Mesendoderm (in vitro differentiated cells): ENCODE data around the gene ZSWIM4.
"Not testable (repeated sequence)": the region's sequence is repeated elsewhere in the genome, so short reads cannot be mapped to it uniquely, and the experiment has no call there.

Source experiments
- DNase-seq: peaks from one replicate; pipeline ENCODE4 v3.0.0; 2013
- H2AK5ac ChIP-seq: 2 replicates; pipeline ENCODE4 v1.6.1; 2013; ENCODE audit warnings: low read length, inconsistent platforms
- H2BK120ac ChIP-seq: 2 replicates; pipeline ENCODE4 v1.6.1; 2013; ENCODE audit warnings: low read depth, mild to moderate bottlenecking, low read length, moderate library complexity, mixed read lengths
- H2BK15ac ChIP-seq: replicated peaks from 2 replicates; pipeline ENCODE4 v1.6.1; 2013; ENCODE audit warnings: low read depth, mild to moderate bottlenecking, moderate library complexity
- H2BK5ac ChIP-seq: 2 replicates; pipeline ENCODE4 v1.6.1; 2013; ENCODE audit warnings: low read length, inconsistent platforms
- H3K18ac ChIP-seq: 2 replicates; pipeline ENCODE4 v1.6.1; 2013; ENCODE audit warnings: mild to moderate bottlenecking, low read length, mixed read lengths
- H3K23ac ChIP-seq: one replicate; pipeline ENCODE4 v1.6.1; 2013; ENCODE audit warnings: low read length
- H3K27ac ChIP-seq: 2 replicates; pipeline ENCODE4 v1.5.1; 2013; ENCODE audit warnings: low read depth, mild to moderate bottlenecking, inconsistent platforms, low read length, moderate library complexity
- H3K27me3 ChIP-seq: 2 replicates; pipeline ENCODE4 v1.6.1; 2013; ENCODE audit warnings: low read length, control low read depth, mild to moderate bottlenecking, inconsistent platforms; ENCODE audit not compliant: insufficient read depth, poor library complexity
- H3K36me3 ChIP-seq: 2 replicates; pipeline ENCODE4 v1.6.1; 2013; ENCODE audit warnings: low read length, inconsistent platforms; ENCODE audit not compliant: control insufficient read depth, insufficient read depth
- H3K4ac ChIP-seq: one replicate; pipeline ENCODE4 v1.6.1; 2013; ENCODE audit warnings: low read depth, mild to moderate bottlenecking, low read length, moderate library complexity
- H3K4me1 ChIP-seq: 2 replicates; pipeline ENCODE4 v1.6.1; 2013; ENCODE audit warnings: low read depth, low read length, inconsistent platforms; ENCODE audit not compliant: control insufficient read depth
- H3K4me2 ChIP-seq: 2 replicates; pipeline ENCODE4 v1.6.1; 2013; ENCODE audit warnings: low read length
- H3K4me3 ChIP-seq: 2 replicates; pipeline ENCODE4 v1.5.1; 2013; ENCODE audit warnings: mild to moderate bottlenecking, low read length
- H3K56ac ChIP-seq: one replicate; pipeline ENCODE4 v1.6.1; 2013; ENCODE audit warnings: low read length
- H3K79me1 ChIP-seq: 2 replicates; pipeline ENCODE4 v1.6.1; 2013; ENCODE audit warnings: low read length, inconsistent platforms
- H3K79me2 ChIP-seq: 2 replicates; pipeline ENCODE4 v1.6.1; 2013; ENCODE audit warnings: mild to moderate bottlenecking, low read length; ENCODE audit not compliant: control insufficient read depth, insufficient read depth
- H3K9ac ChIP-seq: 2 replicates; pipeline ENCODE4 v1.6.1; 2013; ENCODE audit warnings: low read length, inconsistent platforms
- H4K5ac ChIP-seq: one replicate; pipeline ENCODE4 v1.6.1; 2013; ENCODE audit warnings: low read length
- H4K8ac ChIP-seq: one replicate; pipeline ENCODE4 v1.6.1; 2013; ENCODE audit warnings: low read depth, mild to moderate bottlenecking, control low read depth, low read length, moderate library complexity
- WGBS: extraction: QIAGEN DNeasy Blood & Tissue Kit; methylation state at CpG from one replicate; pipeline ENCODE4 v1.1.7; 2013; ENCODE audit warnings: low lambda C conversion rate, missing lambda C conversion rate; ENCODE audit not compliant: insufficient coverage; ENCODE audit errors: extremely low coverage; 5-methylcytosine and 5-hydroxymethylcytosine counted together

The ZSWIM4 gene

GRCh38 chr19:13779794-13780193 is 15.4 kb upstream of the ZSWIM4 start:
- H3K18ac ChIP-seq, H3K4me2 ChIP-seq, H3K4ac ChIP-seq, H3K4me1 ChIP-seq, H4K8ac ChIP-seq, H4K5ac ChIP-seq, H3K27me3 ChIP-seq, H2BK5ac ChIP-seq, H2AK5ac ChIP-seq, H3K4me3 ChIP-seq, H3K79me1 ChIP-seq, H3K9ac ChIP-seq, H2BK120ac ChIP-seq, DNase-seq, H3K23ac ChIP-seq, H2BK15ac ChIP-seq, H3K27ac ChIP-seq, H3K56ac ChIP-seq: not testable (repeated sequence)
- H3K36me3 ChIP-seq: peaks cover 14% of the 10 kb centered on the region
- peaks cover 16% of the 10 kb centered on the region for H3K79me2 ChIP-seq
- WGBS: no CpG with 5 or more reads among the region's 8 CpGs

DNA sequence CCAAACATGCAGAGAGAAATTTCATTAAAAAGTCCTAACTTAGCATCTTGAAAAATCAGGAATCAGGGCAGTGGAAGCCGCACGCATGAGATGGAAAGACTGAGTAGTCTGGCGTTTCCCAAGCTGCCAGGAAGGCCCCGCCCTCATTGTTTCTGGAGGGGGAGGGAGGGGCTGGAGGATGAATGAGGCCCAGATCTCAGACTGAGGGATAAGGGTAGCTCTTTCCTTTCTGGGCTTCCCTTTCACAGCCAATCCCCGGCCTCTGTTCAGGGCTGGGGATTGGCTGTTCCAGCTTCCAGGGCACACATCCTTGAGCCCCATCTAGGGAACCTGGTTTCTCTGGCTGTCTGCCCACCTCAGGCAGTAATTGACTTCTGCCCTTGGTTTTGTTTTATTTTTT is 13.7 kb upstream of the ZSWIM4 start:
- no peak overlapping the region for H2AK5ac ChIP-seq
- no peak overlapping the region for H3K56ac ChIP-seq
- no peaks in the 10 kb centered on the region for H3K27me3 ChIP-seq
- no peak overlapping the region for H2BK5ac ChIP-seq
- H3K4me1 ChIP-seq: no peaks in the 10 kb centered on the region
- no peak overlapping the region for H3K9ac ChIP-seq
- H3K4me3 ChIP-seq: no peak overlapping the region
- H3K23ac ChIP-seq: no peak overlapping the region
- H3K79me1 ChIP-seq: peaks cover 2% of the 10 kb centered on the region
- H2BK120ac ChIP-seq: no peak overlapping the region
- H3K4me2 ChIP-seq: no peak overlapping the region
- H3K27ac ChIP-seq: no peak overlapping the region
- WGBS: no CpG with 5 or more reads among the region's 5 CpGs
- peak; percentile 91 for DNase-seq
- no peak overlapping the region for H3K4ac ChIP-seq
- H3K18ac ChIP-seq: no peak overlapping the region
- H2BK15ac ChIP-seq: no peak overlapping the region
- no peak overlapping the region for H4K5ac ChIP-seq
- no peak overlapping the region for H4K8ac ChIP-seq
- H3K79me2 ChIP-seq: peaks cover 1% of the 10 kb centered on the region
- peaks cover 14% of the 10 kb centered on the region for H3K36me3 ChIP-seq

GRCh38 chr19:13782537-13782936 is 12.7 kb upstream of the ZSWIM4 start:
- no peak overlapping the region for H3K56ac ChIP-seq
- H3K4me3 ChIP-seq: no peak overlapping the region
- no peak overlapping the region for H2BK15ac ChIP-seq
- no peak overlapping the region for H4K8ac ChIP-seq
- H3K9ac ChIP-seq: no peak overlapping the region
- no peak overlapping the region for H2BK120ac ChIP-seq
- peaks cover 14% of the 10 kb centered on the region for H3K36me3 ChIP-seq
- DNase-seq: no peak
- H3K79me1 ChIP-seq: no peaks in the 10 kb centered on the region
- H2AK5ac ChIP-seq: peak overlapping the region; percentile 37
- no peak overlapping the region for H3K18ac ChIP-seq
- no peak overlapping the region for H3K4ac ChIP-seq
- no peak overlapping the region for H3K23ac ChIP-seq
- no CpG with 5 or more reads among the region's 8 CpGs for WGBS
- no peak overlapping the region for H3K4me2 ChIP-seq
- H3K4me1 ChIP-seq: no peaks in the 10 kb centered on the region
- H3K27me3 ChIP-seq: no peaks in the 10 kb centered on the region
- no peaks in the 10 kb centered on the region for H3K79me2 ChIP-seq
- H3K27ac ChIP-seq: no peak overlapping the region
- no peak overlapping the region for H4K5ac ChIP-seq
- no peak overlapping the region for H2BK5ac ChIP-seq

GRCh38 chr19:13783565-13784500 is 11.4 kb upstream of the ZSWIM4 start:
- no peak overlapping the region for H3K4me3 ChIP-seq
- H3K9ac ChIP-seq: no peak overlapping the region
- DNase-seq: no peak
- no peak overlapping the region for H2BK120ac ChIP-seq
- H3K36me3 ChIP-seq: peaks cover 5% of the 10 kb centered on the region
- H3K56ac ChIP-seq: no peak overlapping the region
- H3K4me1 ChIP-seq: no peaks in the 10 kb centered on the region
- H3K79me1 ChIP-seq: no peaks in the 10 kb centered on the region
- H3K4ac ChIP-seq: peak overlapping the region; percentile 17
- no peak overlapping the region for H2BK15ac ChIP-seq
- H3K27me3 ChIP-seq: no peaks in the 10 kb centered on the region
- no peak overlapping the region for H4K8ac ChIP-seq
- WGBS: no CpG with 5 or more reads among the region's 18 CpGs
- H3K18ac ChIP-seq: no peak overlapping the region
- no peak overlapping the region for H3K23ac ChIP-seq
- no peak overlapping the region for H3K27ac ChIP-seq
- no peak overlapping the region for H2AK5ac ChIP-seq
- no peak overlapping the region for H4K5ac ChIP-seq
- H3K79me2 ChIP-seq: no peaks in the 10 kb centered on the region
- H2BK5ac ChIP-seq: no peak overlapping the region
- no peak overlapping the region for H3K4me2 ChIP-seq

GRCh38 chr19:13784731-13785452 is 10.4 kb upstream of the ZSWIM4 start:
- Histone ChIP-seq H3K18ac (no peak overlapping the region), H3K4me3 (no peak overlapping the region), H2BK5ac (peak overlapping the region; percentile 79), H2BK15ac (no peak overlapping the region), H2AK5ac (no peak overlapping the region), H4K5ac (no peak overlapping the region), H3K27ac (no peak overlapping the region), H3K36me3 (no peaks in the 10 kb centered on the region), H2BK120ac (no peak overlapping the region), H3K56ac (peak overlapping the region; percentile 78), H3K9ac (peak overlapping the region; percentile 48), H3K27me3 (no peaks in the 10 kb centered on the region), H3K79me2 (no peaks in the 10 kb centered on the region), H3K4ac (no peak overlapping the region), H3K79me1 (no peaks in the 10 kb centered on the region), H3K4me2 (no peak overlapping the region), H4K8ac (peak overlapping the region; percentile 16), H3K23ac (no peak overlapping the region), H3K4me1 (no peaks in the 10 kb centered on the region)
- WGBS: no CpG with 5 or more reads among the region's 17 CpGs
- DNase-seq: peak; percentile 82
